NCI-H226 (cell line): Measurements from ENCODE around the gene OR10J1.
"Not testable (repeated sequence)": the region's sequence is repeated elsewhere in the genome, so short reads cannot be mapped to it uniquely, and the experiment has no call there.

Experiments used
- DNase-seq: peaks from one replicate; pipeline ENCODE4 v3.0.0-alpha.2; 2015

The OR10J1 gene

GRCh38 chr1:159439422-159439821, at the start of gene OR10J1:
OR10J1 (plus strand) TSS chr1:159439722; CDS start chr1:159439792, 70 bp downstream.
- no peak for DNase-seq

- no peak for DNase-seq
Observed at GRCh38 chr1:159406821-159407220, 32.7 kb upstream of the OR10J1 start.

DNA sequence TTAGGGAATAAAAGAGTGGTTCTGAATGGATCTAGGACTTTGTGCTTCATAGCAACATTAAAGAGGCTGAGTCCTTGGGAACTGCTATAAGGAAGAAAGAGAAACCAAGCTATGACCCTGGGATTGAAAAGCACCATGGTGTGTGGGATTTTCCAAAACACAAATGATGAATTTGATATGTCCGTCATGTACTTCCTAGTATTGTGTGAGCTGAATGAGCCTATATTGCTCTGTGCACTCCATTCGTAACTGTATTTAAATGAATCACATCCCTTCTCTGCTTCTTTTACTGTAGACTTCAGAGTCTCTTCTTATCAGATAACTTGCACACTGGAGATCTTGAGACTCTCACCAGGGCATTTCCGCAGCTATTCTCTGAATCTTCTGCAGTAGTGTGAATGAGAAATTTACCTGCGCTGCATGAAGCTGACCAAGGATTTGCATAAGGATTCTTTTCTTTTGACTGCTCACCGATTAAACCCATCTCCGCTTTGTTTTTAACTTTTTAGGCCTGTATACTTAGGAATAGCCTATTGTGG, 30.6 kb upstream of the OR10J1 start:
- DNase-seq = no peak

- DNase-seq = no peak
Observed at GRCh38 chr1:159421821-159422220, 17.7 kb upstream of the OR10J1 start.

DNA sequence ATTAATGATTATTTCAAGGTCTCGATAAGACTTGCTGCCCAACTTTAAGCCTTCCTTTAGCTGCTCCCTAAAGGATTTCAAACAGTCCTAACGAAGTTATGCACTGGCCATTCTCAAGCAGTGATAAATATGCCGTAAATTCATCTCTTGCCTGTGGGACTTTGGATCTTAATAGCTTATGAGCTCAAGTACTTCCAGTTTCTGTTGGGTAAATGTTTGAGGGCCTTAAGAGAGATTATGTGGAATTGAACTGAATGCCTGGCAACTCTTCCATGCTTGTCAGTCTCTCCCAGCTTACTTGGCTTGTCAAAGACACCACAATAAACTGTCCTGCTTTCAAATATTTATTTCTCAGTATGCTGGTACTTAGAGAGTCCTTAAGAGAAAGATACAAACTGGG, 11.0 kb upstream of the OR10J1 start:
- no peak for DNase-seq

GRCh38 chr1:159429074-159429861, 10.3 kb upstream of the OR10J1 start:
- DNase-seq = peak; percentile 88

GRCh38 chr1:159430985-159431384, 8.5 kb upstream of the OR10J1 start:
- no peak for DNase-seq

GRCh38 chr1:159431904-159432303, 7.6 kb upstream of the OR10J1 start, which contains the start of gene OR10J4:
OR10J4 (plus strand) TSS chr1:159432204.
- no peak for DNase-seq

DNA sequence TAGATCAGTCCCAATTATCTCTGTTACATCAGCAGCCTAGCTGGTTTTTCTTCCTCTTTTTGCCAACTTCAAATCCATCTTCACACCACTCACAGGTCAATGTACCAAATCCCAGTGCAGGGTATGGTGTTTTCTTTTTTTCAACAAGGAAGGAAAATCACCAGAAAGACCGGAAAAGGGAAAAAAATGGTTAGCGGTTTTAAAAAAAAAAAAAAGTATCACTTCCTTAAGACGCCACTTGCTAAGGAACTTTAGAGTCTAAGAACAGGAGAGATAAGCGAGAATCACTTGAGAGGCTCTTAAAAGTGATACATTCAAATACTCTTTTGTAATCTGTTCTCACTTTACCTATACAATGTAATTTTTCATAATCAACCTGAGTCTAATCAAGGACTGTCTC, 3.1 kb upstream of the OR10J1 start:
- no peak for DNase-seq

GRCh38 chr1:159441360-159441759, 1.8 kb downstream of the OR10J1 start:
- DNase-seq = no peak

GRCh38 chr1:159442428-159442827, 2.9 kb downstream of the OR10J1 start:
- DNase-seq = no peak

- peak; percentile 65 for DNase-seq
Observed at GRCh38 chr1:159443066-159443750, 3.7 kb downstream of the OR10J1 start.

DNA sequence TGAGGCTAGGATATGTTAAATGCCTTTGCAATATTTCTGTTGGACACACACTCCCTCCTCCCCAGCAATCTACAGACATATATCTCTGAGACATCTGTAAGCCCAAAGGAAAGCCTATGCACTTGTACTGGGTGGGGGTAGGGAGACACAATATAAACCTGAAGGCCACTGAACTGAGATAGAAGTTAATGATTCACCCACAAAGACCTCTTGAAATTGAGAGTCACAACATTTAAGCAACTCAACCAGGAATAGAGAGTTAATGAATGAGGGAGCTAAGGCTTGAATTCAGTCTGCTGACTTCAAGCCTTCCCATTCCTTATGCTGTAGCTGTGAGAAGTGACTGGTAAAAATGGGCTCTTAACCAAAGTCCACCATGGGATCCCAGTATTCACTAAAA, 5.0 kb downstream of the OR10J1 start:
- DNase-seq = no peak

DNA sequence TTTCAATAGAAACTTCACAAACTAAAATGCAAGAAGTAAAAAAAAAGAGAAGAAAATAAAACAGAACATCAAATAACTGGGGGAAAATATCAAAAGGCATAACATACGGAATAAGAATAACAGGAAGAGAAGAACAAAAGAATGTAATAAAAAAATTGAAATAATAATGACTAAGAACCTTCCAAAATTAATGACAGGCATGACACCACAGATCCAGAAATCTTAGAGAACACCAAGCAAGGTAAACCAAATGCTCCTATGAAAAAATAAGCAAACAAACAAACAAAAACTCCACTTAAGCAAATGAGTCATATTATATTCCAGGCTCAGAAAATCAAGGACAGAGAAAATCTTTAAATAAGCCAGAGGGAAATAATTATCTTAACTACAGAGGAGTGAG, 8.7 kb downstream of the OR10J1 start:
- no peak for DNase-seq

DNA sequence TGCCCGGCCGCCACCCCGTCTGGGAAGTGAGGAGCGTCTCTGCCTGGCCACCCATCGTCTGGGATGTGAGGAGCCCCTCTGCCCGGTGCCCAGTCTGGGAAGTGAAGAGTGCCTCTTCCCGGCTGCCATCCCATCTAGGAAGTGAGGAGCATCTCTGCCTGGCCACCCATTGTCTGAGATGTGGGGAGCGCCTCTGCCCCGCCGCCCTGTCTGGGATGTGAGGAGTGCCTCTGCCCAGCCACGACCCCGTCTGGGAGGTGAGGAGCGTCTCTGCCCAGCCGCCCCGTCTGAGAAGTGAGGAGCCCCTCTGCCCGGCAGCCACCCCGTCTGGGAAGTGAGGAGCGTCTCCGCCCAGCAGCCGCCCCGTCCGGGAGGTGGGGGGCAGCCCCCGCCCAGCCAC, 10.1 kb downstream of the OR10J1 start:
- DNase-seq = not testable (repeated sequence)

GRCh38 chr1:159459551-159459950, 20.0 kb downstream of the OR10J1 start:
- no peak for DNase-seq

DNA sequence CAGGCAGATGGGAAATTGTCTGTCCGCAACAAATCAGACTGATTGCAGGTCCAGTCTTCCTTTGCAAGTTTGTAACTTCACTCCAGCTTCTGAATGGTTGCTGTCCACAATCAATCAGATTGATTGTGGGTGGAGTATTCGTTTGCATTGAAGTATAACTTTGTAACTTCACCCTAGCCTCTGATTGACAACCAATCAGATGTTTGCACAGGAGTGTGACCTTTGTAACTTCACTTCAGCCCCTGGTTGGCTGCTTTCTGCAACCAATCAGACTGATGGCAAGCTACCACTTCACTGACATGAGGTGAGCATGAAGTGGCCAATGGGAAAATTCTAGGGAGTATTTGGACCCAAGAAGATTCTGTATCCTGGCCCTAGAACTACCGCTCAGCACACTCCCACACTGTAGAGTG, 25.7 kb downstream of the OR10J1 start:
- DNase-seq = no peak

DNA sequence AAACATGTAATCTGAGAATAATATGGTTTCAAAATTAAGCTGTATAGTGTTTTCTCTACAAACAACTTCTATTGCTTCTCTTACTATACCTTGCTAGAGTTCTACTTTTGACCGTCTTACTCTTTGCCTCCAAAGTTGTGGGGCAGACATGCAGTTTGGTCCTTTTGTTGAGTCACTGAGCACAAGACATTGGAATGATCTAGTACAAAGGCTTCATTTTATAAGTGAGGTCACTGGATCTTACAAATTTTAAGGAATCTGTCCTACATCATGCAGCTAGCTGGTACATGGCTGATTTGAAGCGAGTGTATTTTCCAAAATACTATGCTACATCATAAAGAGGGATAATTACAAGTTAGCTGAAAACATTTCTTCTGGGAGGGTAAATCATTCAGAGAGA, 28.8 kb downstream of the OR10J1 start:
- DNase-seq = no peak

- DNase-seq = no peak
Observed at GRCh38 chr1:159469921-159470533, 30.5 kb downstream of the OR10J1 start.

DNA sequence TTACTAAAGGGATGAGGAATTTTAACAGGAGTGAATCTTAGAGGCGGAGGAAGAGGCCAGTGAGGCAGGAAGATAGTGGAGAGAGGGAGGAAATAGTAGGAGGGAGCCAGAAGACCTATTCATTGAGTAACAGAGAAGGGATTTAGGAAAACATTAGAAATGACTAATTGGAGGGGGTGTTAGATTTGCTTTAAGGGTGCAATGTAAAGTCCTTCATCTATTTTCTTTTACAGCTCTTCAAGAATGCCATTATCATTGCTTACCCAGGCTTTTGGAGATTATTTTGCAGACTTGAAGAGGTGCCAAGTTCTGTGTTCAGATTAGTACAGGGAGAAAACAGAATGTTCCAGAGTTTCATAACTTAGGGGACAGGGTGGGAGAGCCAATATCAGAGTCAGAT, 33.8 kb downstream of the OR10J1 start:
- DNase-seq = peak; percentile 42

DNA sequence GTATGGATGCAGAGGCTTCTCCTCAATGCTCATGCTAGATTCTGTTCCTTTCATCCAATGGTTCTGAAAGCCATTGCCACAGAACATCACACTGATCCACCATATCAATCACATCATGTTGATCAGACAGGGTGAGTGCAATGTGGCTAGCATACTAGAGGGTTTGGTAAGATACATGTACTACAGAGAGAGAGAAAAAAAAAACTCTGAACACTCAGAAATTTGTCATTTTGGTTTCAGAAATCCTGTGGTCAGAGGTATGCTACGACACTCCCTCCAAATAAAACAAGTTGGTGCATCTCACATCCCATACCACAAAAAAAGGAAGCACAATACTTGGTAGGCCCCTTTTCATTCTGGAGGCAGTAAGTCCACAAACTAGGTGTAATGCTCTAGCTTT, 35.4 kb downstream of the OR10J1 start:
- no peak for DNase-seq

DNA sequence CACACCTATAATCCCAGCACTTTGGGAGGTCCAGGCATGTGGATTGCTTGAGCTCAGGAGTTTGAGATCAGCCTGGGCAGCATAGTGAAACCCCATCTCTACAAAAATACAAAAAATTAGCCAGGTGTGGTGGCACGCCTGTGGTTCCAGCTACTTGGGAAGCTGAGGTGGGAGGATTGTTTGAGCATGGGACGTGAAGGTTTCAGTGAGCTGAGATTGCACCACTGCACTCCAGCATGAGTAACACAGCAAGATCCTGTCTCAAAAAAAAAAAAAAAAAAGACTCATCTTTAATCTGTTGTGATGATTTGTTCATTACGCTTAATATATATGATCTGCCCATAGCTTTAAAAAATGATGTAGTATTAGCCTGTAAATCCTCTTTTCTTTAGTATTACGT, 44.0 kb downstream of the OR10J1 start:
- no peak for DNase-seq
